Neural progenitor cell (in vitro differentiated cells): ENCODE results near the gene TBC1D26. TPM values are rescaled to one million over a fixed set of nuclear protein-coding genes. Genes with fewer than 3 reads are reported as not detected.
"Not testable (repeated sequence)": the region's sequence is repeated elsewhere in the genome, so short reads cannot be mapped to it uniquely, and the experiment has no call there.

Experiments used
- DNase-seq: peaks from one replicate; pipeline ENCODE4 v3.0.0-alpha.2; 2016; ENCODE audit warnings: low spot score
- H2AFZ ChIP-seq: fragments of 200-600 bp; sonication (generic); replicated peaks from 2 replicates; pipeline ENCODE4 v1.6.1; 2016; ENCODE audit warnings: antibody characterized with exemption
- H3F3A ChIP-seq: fragments of 200-600 bp; sonication (generic); 2 replicates; pipeline ENCODE4 v1.6.1; 2016; ENCODE audit warnings: antibody characterized with exemption, low read depth
- H3K27ac ChIP-seq: fragments of 200-600 bp; sonication (generic); 2 replicates; pipeline ENCODE4 v1.5.1; 2016; ENCODE audit warnings: mild to moderate bottlenecking
- H3K27me3 ChIP-seq: fragments of 200-600 bp; sonication (generic); 2 replicates; pipeline ENCODE4 v1.6.1; 2016; ENCODE audit warnings: mild to moderate bottlenecking, moderate library complexity
- H3K36me3 ChIP-seq: fragments of 200-600 bp; sonication (generic); 2 replicates; pipeline ENCODE4 v1.5.1; 2016
- H3K4me1 ChIP-seq: fragments of 200-600 bp; sonication (generic); 2 replicates; pipeline ENCODE4 v1.6.1; 2016; ENCODE audit warnings: mixed run types
- H3K4me2 ChIP-seq: fragments of 200-600 bp; sonication (generic); 2 replicates; pipeline ENCODE4 v1.6.1; 2016
- H3K4me3 ChIP-seq: fragments of 200-600 bp; sonication (generic); 2 replicates; pipeline ENCODE4 v1.5.1; 2016
- H3K79me2 ChIP-seq: fragments of 200-600 bp; sonication (generic); 2 replicates; pipeline ENCODE4 v1.6.1; 2016; ENCODE audit warnings: low read depth
- H3K9ac ChIP-seq: fragments of 200-600 bp; sonication (generic); 2 replicates; pipeline ENCODE4 v1.6.1; 2016
- H3K9me3 ChIP-seq: fragments of 200-600 bp; sonication (generic); 2 replicates; pipeline ENCODE4 v1.5.1; 2016; ENCODE audit warnings: low read depth
- H4K20me1 ChIP-seq: fragments of 200-600 bp; sonication (generic); 2 replicates; pipeline ENCODE4 v1.6.1; 2016; ENCODE audit warnings: low read depth
- H3K27ac Mint-ChIP-seq: 3 replicates; pipeline ENCODE4 v1.8.0; 2021; ENCODE audit warnings: mixed read lengths
- H3K27me3 Mint-ChIP-seq: 2 replicates; pipeline ENCODE4 v1.8.0; 2022; ENCODE audit warnings: low read depth, mild to moderate bottlenecking, inconsistent platforms, moderate library complexity, mixed read lengths; ENCODE audit not compliant: insufficient read depth
- H3K36me3 Mint-ChIP-seq: 3 replicates; pipeline ENCODE4 v1.8.0; 2021; ENCODE audit warnings: mixed read lengths
- H3K4me1 Mint-ChIP-seq: 3 replicates; pipeline ENCODE4 v1.8.0; 2021; ENCODE audit warnings: mixed read lengths
- H3K4me3 Mint-ChIP-seq: 3 replicates; pipeline ENCODE4 v1.8.0; 2021; ENCODE audit warnings: mild to moderate bottlenecking, moderate library complexity, mixed read lengths
- H3K9me3 Mint-ChIP-seq: 3 replicates; pipeline ENCODE4 v1.8.0; 2020; ENCODE audit warnings: mixed read lengths
- CTCF ChIP-seq: fragments of 200-600 bp; sonication (generic); IDR thresholded peaks from 2 replicates; pipeline ENCODE4 v1.5.1; 2017; ENCODE audit warnings: antibody characterized with exemption, mild to moderate bottlenecking
- EZH2 ChIP-seq: fragments of 200-600 bp; sonication (generic); IDR thresholded peaks from 2 replicates; pipeline ENCODE4 v1.6.1; 2017; ENCODE audit warnings: antibody characterized with exemption, mild to moderate bottlenecking, moderate library complexity
- EZH2phosphoT487 ChIP-seq: fragments of 200-600 bp; sonication (generic); IDR thresholded peaks from 2 replicates; pipeline ENCODE4 v1.6.1; 2017; ENCODE audit warnings: antibody characterized with exemption
- total RNA-seq: library from RNA; depleted of rRNA; stranded (reverse); fragments of >200 nt; gene quantifications from 2 replicates; pipeline ENCODE4 v1.2.3, GENCODE V29; 2015; ENCODE audit warnings: low replicate concordance

The TBC1D26 gene
- total RNA-seq, 1 donor from 2014 or later = 0.58 TPM

GRCh38 chr17:15738066-15738465, 6.0 kb downstream of the TBC1D26 start:
- no peak for DNase-seq
- no peak overlapping the region for H3K4me2 ChIP-seq
- H3K27ac ChIP-seq = no peak overlapping the region
- H4K20me1 ChIP-seq = no peaks in the 10 kb centered on the region
- no peak overlapping the region for H2AFZ ChIP-seq
- no peaks in the 10 kb centered on the region for H3K27me3 ChIP-seq
- no peaks in the 10 kb centered on the region for H3K4me1 ChIP-seq
- no peaks in the 10 kb centered on the region for H3K9me3 ChIP-seq
- H3K4me1 Mint-ChIP-seq = no peaks in the 10 kb centered on the region
- no peaks in the 10 kb centered on the region for H3K79me2 ChIP-seq
- no peaks in the 10 kb centered on the region for H3F3A ChIP-seq
- H3K9ac ChIP-seq = no peak overlapping the region
- H3K4me3 Mint-ChIP-seq = no peak overlapping the region
- H3K4me3 ChIP-seq = no peak overlapping the region
- TF ChIP-seq EZH2 = no peak
- no peak for TF ChIP-seq EZH2phosphoT487
- no peak for TF ChIP-seq CTCF
- H3K36me3 ChIP-seq = no peaks in the 10 kb centered on the region
- no peaks in the 10 kb centered on the region for H3K36me3 Mint-ChIP-seq
- no peak overlapping the region for H3K27ac Mint-ChIP-seq
- H3K9me3 Mint-ChIP-seq = no peaks in the 10 kb centered on the region
- H3K27me3 Mint-ChIP-seq = peaks cover 2% of the 10 kb centered on the region

GRCh38 chr17:15739259-15739658, 7.2 kb downstream of the TBC1D26 start:
- H3K9ac ChIP-seq, H3F3A ChIP-seq, H3K4me3 Mint-ChIP-seq, H3K27ac Mint-ChIP-seq, H3K27ac ChIP-seq, DNase-seq, H3K36me3 Mint-ChIP-seq, H3K4me3 ChIP-seq, H3K27me3 ChIP-seq, H3K36me3 ChIP-seq, H3K4me1 ChIP-seq, H3K9me3 ChIP-seq, H3K4me2 ChIP-seq, H3K27me3 Mint-ChIP-seq, H3K79me2 ChIP-seq, H2AFZ ChIP-seq, H3K4me1 Mint-ChIP-seq, H4K20me1 ChIP-seq, H3K9me3 Mint-ChIP-seq: not testable (repeated sequence)

- peaks cover 12% of the 10 kb centered on the region for H3K4me1 Mint-ChIP-seq
- H3F3A ChIP-seq, H3K79me2 ChIP-seq: not testable (repeated sequence)
Measured at GRCh38 chr17:15740041-15740440, 8.0 kb downstream of the TBC1D26 start.

GRCh38 chr17:15740570-15741120, 8.6 kb downstream of the TBC1D26 start:
- no peaks in the 10 kb centered on the region for H3K36me3 Mint-ChIP-seq
- Histone ChIP-seq H3K4me2 (no peak overlapping the region), H2AFZ (no peak overlapping the region), H3K27ac (no peak overlapping the region), H3K27me3 (no peaks in the 10 kb centered on the region), H3K9ac (no peak overlapping the region), H3F3A (no peaks in the 10 kb centered on the region), H3K4me3 (no peak overlapping the region), H3K79me2 (no peaks in the 10 kb centered on the region), H4K20me1 (no peaks in the 10 kb centered on the region), H3K9me3 (no peaks in the 10 kb centered on the region), H3K36me3 (no peaks in the 10 kb centered on the region), H3K4me1 (peaks cover 3% of the 10 kb centered on the region)
- H3K4me3 Mint-ChIP-seq = no peak overlapping the region
- no peak for DNase-seq
- peaks cover 4% of the 10 kb centered on the region for H3K27me3 Mint-ChIP-seq
- H3K27ac Mint-ChIP-seq = no peak overlapping the region
- no peak for TF ChIP-seq EZH2phosphoT487
- TF ChIP-seq CTCF = no peak
- TF ChIP-seq EZH2 = no peak
- no peaks in the 10 kb centered on the region for H3K9me3 Mint-ChIP-seq
- peaks cover 16% of the 10 kb centered on the region for H3K4me1 Mint-ChIP-seq

More at GRCh38 chr17:15740041-15740440, 8.0 kb downstream of the TBC1D26 start:
- not testable (repeated sequence) for H3K4me1 ChIP-seq, H3K27ac ChIP-seq, H3K4me3 ChIP-seq, H3K36me3 ChIP-seq, H3K27me3 ChIP-seq, H3K36me3 Mint-ChIP-seq, H3K9me3 ChIP-seq, DNase-seq, H3K4me2 ChIP-seq, H3K9me3 Mint-ChIP-seq, H2AFZ ChIP-seq, H3K27ac Mint-ChIP-seq, H3K4me3 Mint-ChIP-seq, H3K9ac ChIP-seq, H4K20me1 ChIP-seq, H3K27me3 Mint-ChIP-seq
